Large intestine (tissue), 3 donors: ENCODE data around the gene C1orf116. TPM values are rescaled to one million over a fixed set of nuclear protein-coding genes. Genes with fewer than 3 reads are reported as not detected.

Experiments used
- DNase-seq, 2 donors: peaks; one replicate each; pipeline versions ENCODE4 v3.0.0 to v3.0.0-alpha.2; 2013
- H3K27ac ChIP-seq: one replicate; pipeline ENCODE4 v1.5.1; 2013; ENCODE audit warnings: low read length
- H3K27me3 ChIP-seq: 2 replicates; pipeline ENCODE4 v1.6.1; 2013; ENCODE audit warnings: low read length; ENCODE audit not compliant: control insufficient read depth, insufficient read depth
- H3K36me3 ChIP-seq: 2 replicates; pipeline ENCODE4 v1.6.1; 2013; ENCODE audit warnings: low read length; ENCODE audit not compliant: control insufficient read depth, insufficient read depth
- H3K4me1 ChIP-seq: one replicate; pipeline ENCODE4 v1.6.1; 2013; ENCODE audit warnings: low read length; ENCODE audit not compliant: control insufficient read depth, insufficient read depth
- H3K4me3 ChIP-seq: one replicate; pipeline ENCODE4 v1.5.1; 2013; ENCODE audit warnings: low read length
- H3K9me3 ChIP-seq: one replicate; pipeline ENCODE4 v1.6.1; 2013; ENCODE audit warnings: mild to moderate bottlenecking, low read depth, low read length, moderate library complexity; ENCODE audit not compliant: control insufficient read depth
- WGBS: methylation state at CpG from one replicate; pipeline ENCODE4 v1.1.5; 2013; ENCODE audit warnings: low lambda C conversion rate; ENCODE audit not compliant: insufficient coverage; 5-methylcytosine and 5-hydroxymethylcytosine counted together
- polyA plus RNA-seq: library from polyadenylated mRNA; unstranded; fragments of 120-200 nt; gene quantifications from one replicate; pipeline ENCODE4 v1.2.1, GENCODE V29; 2013

C1orf116 gene
- polyA plus RNA-seq, 1 donor, result 45.7 TPM

DNA sequence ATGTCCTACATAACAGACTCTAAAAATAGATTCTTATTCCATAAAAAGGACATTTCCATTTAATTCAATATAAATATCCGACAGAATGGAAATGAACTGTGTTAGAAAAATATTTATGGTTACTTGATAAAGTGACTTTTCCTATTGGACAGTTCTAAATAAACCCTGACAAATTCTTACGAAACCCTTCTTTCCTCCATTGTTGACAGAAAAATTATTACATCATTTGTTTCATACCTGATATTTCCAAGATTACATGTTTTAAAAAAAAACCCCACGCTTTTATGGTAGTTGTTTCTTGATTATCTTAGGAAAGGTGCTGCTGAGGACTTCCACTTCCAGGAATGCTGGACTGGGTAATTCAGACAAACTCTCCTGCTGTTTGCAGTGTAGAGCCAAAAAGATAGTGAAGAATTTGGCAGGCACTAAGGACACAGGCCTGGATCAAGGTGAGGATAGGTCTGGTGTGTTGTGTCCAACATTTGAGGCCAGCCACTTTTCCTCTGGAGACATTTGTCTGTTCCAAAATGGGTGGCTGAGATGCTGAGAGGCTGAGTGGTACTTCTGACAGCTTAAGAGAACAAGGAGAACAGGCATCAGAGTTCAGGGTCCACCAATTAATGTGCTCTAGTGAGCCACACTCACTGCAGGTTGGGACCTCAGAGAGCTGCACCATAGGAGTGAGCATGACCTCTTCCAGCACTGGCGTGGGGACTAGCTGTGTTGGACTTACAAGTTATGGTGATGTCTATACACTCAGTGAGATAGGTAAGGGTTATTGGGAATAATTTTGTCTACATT lies 7.0 kb upstream of the C1orf116 start:
- Histone ChIP-seq H3K27me3 (no peaks in the 10 kb centered on the region), H3K4me3 (no peak overlapping the region), H3K27ac (no peak overlapping the region), H3K36me3 (no peaks in the 10 kb centered on the region), H3K9me3 (no peaks in the 10 kb centered on the region), H3K4me1 (no peaks in the 10 kb centered on the region)
- DNase-seq, result peak in 1 of 2 donors; percentile 15
- 60% methylated on average over 1 of the region's 4 CpGs for WGBS

DNA sequence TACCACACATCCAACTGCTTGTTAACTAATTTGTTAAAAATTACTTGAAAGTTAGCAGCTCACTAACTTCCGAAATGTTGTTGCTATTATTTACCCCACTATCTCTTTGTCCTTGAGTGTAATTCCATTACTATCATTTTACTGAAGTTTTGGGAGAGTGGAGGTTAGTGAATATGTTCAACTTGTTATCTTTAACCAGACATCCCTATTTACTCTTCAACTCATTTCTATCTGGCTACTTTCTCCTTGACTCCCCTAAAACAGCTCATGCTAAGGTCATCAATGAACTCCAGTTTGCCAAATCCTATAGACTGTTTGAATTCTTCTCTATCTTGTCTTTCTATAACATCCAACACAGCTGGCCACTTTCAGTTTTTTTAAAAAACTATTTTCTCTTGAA lies 4.3 kb upstream of the C1orf116 start:
- H3K27me3 ChIP-seq, result no peaks in the 10 kb centered on the region
- peaks cover 7% of the 10 kb centered on the region for H3K4me1 ChIP-seq
- no peaks in the 10 kb centered on the region for H3K9me3 ChIP-seq
- no peaks in the 10 kb centered on the region for H3K36me3 ChIP-seq
- 100% methylated on average over 1 of the region's 1 CpG for WGBS
- H3K27ac ChIP-seq, result no peak overlapping the region
- H3K4me3 ChIP-seq, result no peak overlapping the region
- no peak for DNase-seq

DNA sequence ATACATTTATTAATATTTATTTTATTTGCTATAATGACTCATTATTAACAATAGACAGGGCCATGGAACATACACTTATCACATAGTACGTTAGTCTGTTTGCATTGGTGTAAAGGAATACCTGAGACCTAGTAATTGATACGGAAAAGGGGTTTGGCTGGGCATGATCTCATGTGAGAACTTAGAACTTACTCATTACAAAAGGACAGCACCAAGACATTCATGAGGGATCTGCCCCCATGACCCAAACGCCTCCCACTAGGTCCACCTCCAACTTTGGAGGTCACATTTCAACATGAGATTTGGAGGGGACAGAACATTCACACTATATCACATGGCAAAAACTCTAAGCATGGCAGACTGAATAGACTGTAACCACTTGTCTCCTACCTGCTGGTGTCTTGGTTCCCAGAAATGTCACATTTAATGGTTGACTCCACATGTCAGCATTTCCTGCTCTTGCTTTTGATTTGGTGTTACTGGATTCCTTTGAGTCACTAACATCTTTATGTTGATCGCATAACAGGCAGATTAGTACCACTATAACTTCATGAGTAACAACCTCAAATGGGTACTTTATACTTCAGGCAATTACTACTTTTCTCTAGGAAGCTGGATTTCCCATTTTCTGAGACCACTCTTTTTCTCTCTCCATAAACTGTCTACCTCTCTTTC lies 3.5 kb upstream of the C1orf116 start:
- Histone ChIP-seq H3K36me3 (no peaks in the 10 kb centered on the region), H3K27me3 (no peaks in the 10 kb centered on the region), H3K4me3 (no peak overlapping the region), H3K27ac (no peak overlapping the region), H3K4me1 (peaks cover 9% of the 10 kb centered on the region), H3K9me3 (no peaks in the 10 kb centered on the region)
- DNase-seq, result no peak
- WGBS, result 93% methylated on average over 2 of the region's 4 CpGs

DNA sequence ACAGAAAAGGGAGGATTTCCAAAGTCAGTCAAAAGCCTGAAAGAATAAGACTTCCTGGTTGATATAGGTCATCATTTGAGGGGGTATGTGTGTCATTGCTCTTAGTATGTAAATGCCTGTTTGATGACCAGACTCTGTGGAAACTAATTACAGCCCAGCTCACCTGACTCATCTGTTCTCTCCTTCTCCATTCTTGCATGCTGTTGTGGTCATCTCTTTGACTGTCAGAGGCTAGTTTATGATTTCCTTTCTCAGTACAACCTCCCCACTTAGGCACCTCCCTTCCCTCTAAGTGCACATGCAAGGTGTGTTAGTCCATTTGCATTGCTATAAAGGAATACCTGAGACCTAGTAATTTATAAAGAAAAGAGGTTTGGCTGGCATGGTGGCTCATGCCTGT lies 2.4 kb upstream of the C1orf116 start:
- Histone ChIP-seq H3K4me3 (no peak overlapping the region), H3K4me1 (peaks cover 13% of the 10 kb centered on the region), H3K27ac (peak overlapping the region; percentile 12), H3K36me3 (no peaks in the 10 kb centered on the region), H3K9me3 (no peaks in the 10 kb centered on the region), H3K27me3 (no peaks in the 10 kb centered on the region)
- DNase-seq, result peak in 1 of 2 donors; percentile 36

DNA sequence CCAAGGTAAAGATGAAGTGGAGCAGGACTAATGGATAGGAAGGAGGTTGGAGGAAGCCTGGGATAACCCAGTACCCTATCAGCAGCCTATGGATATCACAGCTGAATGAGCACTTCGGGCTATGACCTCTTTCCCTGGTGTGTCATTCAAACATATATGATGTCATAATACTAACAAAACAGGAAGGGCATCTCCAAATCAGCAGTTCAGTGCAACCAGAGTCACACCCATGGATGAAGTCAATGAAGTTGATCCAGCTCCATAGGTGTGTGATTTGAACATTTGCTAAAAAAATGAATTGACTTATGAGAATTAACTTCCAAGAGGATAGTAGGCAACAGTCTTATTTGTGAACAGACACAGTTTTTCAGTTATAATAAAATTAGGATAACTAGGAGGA lies 1.7 kb upstream of the C1orf116 start:
- Histone ChIP-seq H3K27ac (no peak overlapping the region), H3K4me3 (no peak overlapping the region), H3K27me3 (no peaks in the 10 kb centered on the region), H3K9me3 (no peaks in the 10 kb centered on the region), H3K36me3 (no peaks in the 10 kb centered on the region), H3K4me1 (peaks cover 21% of the 10 kb centered on the region)
- peak in 1 of 2 donors; percentile 41 for DNase-seq
- WGBS, result no CpG with 5 or more reads among the region's 1 CpG

DNA sequence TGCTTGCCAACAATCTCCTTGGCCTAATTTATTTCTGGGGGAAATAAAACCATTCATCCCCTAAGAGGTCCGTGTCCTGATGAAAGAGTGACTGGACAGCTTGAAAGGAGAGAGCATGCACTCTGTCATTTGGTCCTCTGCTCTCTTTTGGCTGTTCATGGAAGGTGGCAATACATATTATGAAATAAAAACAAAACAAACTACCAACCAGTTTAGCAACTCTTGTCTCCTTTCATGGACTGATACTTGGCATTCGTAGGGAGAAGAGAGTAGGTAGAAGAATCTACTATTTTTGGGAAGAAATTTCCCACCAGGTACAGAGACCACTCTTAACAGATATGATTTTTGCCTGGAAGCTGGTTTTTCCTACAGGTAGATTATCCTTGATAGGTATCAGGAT lies 746 bp upstream of the C1orf116 start:
- no CpG with 5 or more reads among the region's 2 CpGs for WGBS
- peak overlapping the region; percentile 19 for H3K4me3 ChIP-seq

DNA sequence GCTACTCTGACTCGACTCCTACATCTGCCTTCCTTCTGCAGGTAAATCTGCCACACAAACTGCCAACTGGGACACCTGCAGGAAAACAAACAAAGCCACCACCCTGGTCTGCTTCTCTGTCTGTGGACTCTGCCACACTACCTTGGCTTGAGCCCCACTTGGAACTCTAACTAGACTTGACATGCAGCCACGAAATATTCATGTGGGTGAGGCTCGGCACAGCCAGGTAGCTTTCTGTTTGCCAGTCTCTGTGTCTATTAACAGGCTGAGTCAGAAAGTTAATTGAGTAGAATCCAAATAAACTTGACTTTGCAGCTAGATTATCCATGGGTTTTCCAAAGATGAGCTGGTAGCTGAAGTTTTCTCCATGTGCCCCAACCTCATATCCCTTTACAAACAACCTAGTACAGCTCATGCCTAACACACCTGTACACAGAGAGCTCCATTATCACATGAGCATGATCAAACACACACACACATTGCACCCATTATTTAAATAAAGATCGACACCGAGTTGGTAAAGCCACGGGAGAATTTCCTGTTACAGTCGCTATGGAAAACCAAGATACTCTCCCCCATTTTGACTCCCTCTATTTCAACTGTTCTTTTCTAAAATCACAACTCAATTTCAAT lies 808 bp downstream of the C1orf116 start:
- DNase-seq, result peak in 1 of 2 donors; percentile 68

More for the DNA sequence above, 746 bp upstream of the C1orf116 start:
- H3K27ac ChIP-seq, result peak overlapping the region; percentile 99
- peaks cover 30% of the 10 kb centered on the region for H3K4me1 ChIP-seq
- H3K9me3 ChIP-seq, result no peaks in the 10 kb centered on the region
- DNase-seq, result no peak
- no peaks in the 10 kb centered on the region for H3K27me3 ChIP-seq
- no peaks in the 10 kb centered on the region for H3K36me3 ChIP-seq

DNA sequence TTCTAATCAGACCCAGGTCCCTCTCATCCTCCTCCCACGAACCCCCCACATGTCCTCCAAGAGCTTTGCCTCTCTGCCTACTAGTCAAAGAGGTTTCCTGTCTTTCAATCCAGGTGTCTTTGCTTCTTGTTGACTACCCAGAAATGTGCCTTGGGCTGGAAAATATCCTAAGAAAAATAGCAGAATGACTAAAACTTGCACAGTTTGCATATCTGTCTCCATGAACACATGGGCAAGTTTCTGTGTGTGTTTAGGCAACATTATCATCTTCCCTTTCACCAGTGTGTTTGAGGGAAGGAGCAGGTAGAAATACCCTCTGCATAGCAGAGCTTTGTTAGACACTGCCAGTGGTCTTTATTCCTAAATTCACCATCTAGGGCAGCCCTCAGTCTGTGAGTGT lies 1.5 kb downstream of the C1orf116 start:
- peaks cover 50% of the 10 kb centered on the region for H3K4me1 ChIP-seq
- peak overlapping the region; percentile 99 for H3K27ac ChIP-seq
- no CpG with 5 or more reads among the region's 1 CpG for WGBS
- H3K27me3 ChIP-seq, result no peaks in the 10 kb centered on the region
- no peaks in the 10 kb centered on the region for H3K36me3 ChIP-seq
- H3K9me3 ChIP-seq, result no peaks in the 10 kb centered on the region
- peak overlapping the region; percentile 73 for H3K4me3 ChIP-seq
- DNase-seq, result no peak

More for the DNA sequence above, 808 bp downstream of the C1orf116 start:
- Histone ChIP-seq H3K36me3 (no peaks in the 10 kb centered on the region), H3K27me3 (no peaks in the 10 kb centered on the region), H3K4me3 (peak overlapping the region; percentile 73), H3K9me3 (no peaks in the 10 kb centered on the region), H3K4me1 (peaks cover 43% of the 10 kb centered on the region), H3K27ac (peak overlapping the region; percentile 99)
- no CpG with 5 or more reads among the region's 7 CpGs for WGBS

DNA sequence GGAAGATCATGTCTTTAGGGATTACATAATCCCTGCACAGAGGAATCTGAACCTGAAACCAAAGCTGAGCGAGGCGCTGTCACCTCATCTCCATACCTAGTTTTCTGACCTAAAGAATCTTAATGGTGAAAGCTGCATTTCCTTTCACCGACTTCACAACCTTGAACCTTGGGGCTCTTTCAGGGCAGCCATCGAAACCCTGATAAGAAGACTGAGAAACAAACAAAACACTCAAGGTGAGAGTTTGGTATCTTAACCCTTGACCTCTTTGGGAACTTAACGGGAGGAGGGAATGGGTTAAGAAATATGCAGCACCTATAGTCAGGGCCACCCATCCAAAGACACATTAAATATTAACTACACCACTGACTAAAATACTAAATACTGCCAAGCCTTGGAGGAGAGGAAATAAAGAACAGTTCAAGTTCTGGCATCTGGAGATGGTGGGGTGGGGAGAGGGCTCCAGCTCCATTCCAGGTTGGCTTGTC lies 2.0 kb downstream of the C1orf116 start:
- H3K27me3 ChIP-seq, result no peaks in the 10 kb centered on the region
- H3K9me3 ChIP-seq, result no peaks in the 10 kb centered on the region
- peak overlapping the region; percentile 99 for H3K27ac ChIP-seq
- H3K4me1 ChIP-seq, result peaks cover 55% of the 10 kb centered on the region
- peak; percentile 84 to 95 for DNase-seq
- 40% methylated on average over 1 of the region's 5 CpGs for WGBS
- H3K4me3 ChIP-seq, result peak overlapping the region; percentile 73
- no peaks in the 10 kb centered on the region for H3K36me3 ChIP-seq

DNA sequence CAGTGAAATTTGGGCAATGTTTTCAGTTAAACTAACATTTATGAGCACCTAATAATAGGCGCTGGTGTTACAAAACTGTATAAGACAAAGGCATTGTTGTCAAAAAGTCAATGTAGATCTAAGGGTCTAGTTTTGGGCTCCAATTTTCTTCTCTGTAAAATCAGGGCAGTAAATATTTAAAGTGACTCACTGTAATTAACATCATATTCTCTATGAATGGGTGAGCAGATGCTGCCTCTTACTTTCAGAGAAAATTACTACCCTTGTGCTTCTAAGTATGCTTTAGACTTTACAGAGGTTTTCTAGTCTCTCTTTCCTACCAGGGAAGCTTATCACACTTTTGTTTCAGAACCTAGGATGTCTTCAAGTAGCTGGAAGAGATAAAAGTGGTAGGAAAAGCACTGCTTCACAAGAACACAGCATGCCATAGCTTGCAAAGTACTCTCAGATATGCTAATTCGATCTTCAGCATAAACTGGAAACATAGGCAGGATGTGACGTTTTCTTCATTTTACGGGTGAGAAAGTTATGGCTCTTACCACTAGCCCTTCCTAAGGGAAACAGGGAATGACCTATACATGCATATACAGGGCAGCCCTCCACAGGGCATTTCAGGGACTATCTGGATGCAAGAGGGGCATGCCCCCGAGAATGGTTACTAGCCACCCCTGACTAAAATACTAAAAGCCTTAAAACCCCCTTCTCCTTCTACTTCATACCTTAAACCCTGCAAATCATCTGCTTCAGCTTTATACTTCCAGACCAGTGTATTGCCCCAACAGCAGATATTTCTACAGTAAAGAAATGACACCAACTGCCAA lies 2.6 kb downstream of the C1orf116 start:
- Histone ChIP-seq H3K4me3 (peak overlapping the region; percentile 8), H3K27me3 (no peaks in the 10 kb centered on the region), H3K9me3 (no peaks in the 10 kb centered on the region), H3K36me3 (no peaks in the 10 kb centered on the region), H3K27ac (peak overlapping the region; percentile 99), H3K4me1 (peaks cover 61% of the 10 kb centered on the region)
- peak in 1 of 2 donors; percentile 64 for DNase-seq
- WGBS, result no CpG with 5 or more reads among the region's 5 CpGs
